ENCODE measurements around the gene DISP3.

DNA sequence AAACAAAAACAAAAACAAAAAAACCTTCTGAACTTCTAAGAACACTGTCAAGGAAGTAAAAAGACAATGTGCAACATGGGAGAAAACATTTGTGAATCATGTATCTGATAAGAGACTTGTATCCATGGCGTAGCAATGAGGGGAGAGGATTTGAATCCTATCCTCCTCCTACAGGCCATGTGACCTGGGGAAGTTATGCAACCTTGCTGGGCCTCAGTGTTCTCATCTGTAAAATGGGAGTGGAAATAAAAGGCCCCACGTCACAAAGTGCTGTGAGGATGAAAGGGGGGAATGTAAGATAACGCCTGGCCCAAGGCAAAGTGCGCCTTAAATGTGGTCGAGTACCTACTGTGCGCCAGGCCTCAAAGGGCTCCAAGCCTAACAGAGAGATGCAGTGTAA lies 83.7 kb downstream of the DISP3 start:
- TF ChIP-seq, protein P1, sequence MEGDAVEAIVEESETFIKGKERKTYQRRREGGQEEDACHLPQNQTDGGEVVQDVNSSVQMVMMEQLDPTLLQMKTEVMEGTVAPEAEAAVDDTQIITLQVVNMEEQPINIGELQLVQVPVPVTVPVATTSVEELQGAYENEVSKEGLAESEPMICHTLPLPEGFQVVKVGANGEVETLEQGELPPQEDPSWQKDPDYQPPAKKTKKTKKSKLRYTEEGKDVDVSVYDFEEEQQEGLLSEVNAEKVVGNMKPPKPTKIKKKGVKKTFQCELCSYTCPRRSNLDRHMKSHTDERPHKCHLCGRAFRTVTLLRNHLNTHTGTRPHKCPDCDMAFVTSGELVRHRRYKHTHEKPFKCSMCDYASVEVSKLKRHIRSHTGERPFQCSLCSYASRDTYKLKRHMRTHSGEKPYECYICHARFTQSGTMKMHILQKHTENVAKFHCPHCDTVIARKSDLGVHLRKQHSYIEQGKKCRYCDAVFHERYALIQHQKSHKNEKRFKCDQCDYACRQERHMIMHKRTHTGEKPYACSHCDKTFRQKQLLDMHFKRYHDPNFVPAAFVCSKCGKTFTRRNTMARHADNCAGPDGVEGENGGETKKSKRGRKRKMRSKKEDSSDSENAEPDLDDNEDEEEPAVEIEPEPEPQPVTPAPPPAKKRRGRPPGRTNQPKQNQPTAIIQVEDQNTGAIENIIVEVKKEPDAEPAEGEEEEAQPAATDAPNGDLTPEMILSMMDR (IDR thresholded peaks at IDR 0.05), result no peak
- no peak for TF ChIP-seq POLR2A (IDR thresholded peaks at IDR 0.05)
